Fibroblast of pulmonary artery (primary cell): ENCODE measurements around the gene PPP1R37.

ENCODE experiments used
- DNase-seq: peaks from one replicate; pipeline ENCODE4 v3.0.0-alpha.2; 2010; ENCODE audit warnings: low read depth
- H3K4me3 ChIP-seq: replicated peaks from 2 replicates; pipeline ENCODE4 v1.5.1; 2011; ENCODE audit warnings: low read depth, mild to moderate bottlenecking, control low read depth, low read length, moderate library complexity
- CTCF ChIP-seq: IDR thresholded peaks from 2 replicates; pipeline ENCODE4 v1.5.1; 2011; ENCODE audit warnings: mild to moderate bottlenecking, control low read depth, low read length, inconsistent platforms; ENCODE audit errors: missing control alignments

PPP1R37 gene

DNA sequence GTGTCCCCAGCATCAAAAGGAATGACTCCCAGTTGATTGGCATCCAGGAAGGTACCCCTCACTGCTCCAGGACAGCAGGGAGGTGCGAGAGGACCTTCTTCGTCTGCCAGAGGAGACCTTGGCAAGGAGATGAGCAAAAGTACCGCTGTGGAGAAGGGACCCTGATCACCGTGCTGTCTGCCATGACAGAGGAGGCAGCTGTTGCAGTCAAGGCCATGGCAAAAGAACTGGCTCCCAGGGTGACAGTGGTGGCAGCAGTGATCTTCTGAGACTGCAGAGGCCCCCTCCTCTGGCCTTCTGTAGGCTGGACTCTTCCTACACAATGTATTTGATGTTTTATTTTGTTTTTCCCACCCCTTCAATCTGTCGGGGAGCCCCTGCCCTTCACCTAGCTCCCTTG lies 35.8 kb downstream of the PPP1R37 start:
- no peak for DNase-seq
- no peak for TF ChIP-seq CTCF
- H3K4me3 ChIP-seq, result no peak overlapping the region

DNA sequence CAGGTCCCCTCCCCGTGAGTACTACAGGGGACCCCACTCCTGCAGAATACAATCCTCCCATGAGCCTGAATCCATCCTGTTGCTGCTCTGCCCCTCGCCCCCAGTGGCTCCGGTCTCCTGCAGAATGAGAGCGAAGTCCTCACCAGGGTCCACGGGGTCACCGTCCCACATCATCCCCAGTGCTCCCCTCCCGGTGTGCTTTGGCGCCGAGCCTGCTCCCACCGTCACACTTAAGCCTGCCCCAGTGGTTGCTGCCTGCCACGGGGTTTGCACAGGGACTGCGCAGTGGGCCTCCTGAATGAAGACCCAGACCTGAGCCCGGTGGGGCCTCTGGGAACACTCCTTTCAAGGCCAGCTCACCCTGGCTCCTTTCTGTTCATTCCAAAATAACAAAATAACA lies 37.3 kb downstream of the PPP1R37 start:
- no peak for DNase-seq

GRCh38 chr19:45130888-45131615 lies 38.1 kb downstream of the PPP1R37 start:
- TF ChIP-seq CTCF, result peak; percentile 13
- no peak overlapping the region for H3K4me3 ChIP-seq
- DNase-seq, result no peak

More for the DNA sequence above, 37.3 kb downstream of the PPP1R37 start:
- no peak overlapping the region for H3K4me3 ChIP-seq
- TF ChIP-seq CTCF, result no peak

- no peak for DNase-seq
- TF ChIP-seq CTCF, result no peak
- H3K4me3 ChIP-seq, result no peak overlapping the region
Measured at GRCh38 chr19:45133661-45134060, 40.7 kb downstream of the PPP1R37 start.

GRCh38 chr19:45135176-45135885 lies 42.4 kb downstream of the PPP1R37 start:
- DNase-seq, result no peak
- no peak for TF ChIP-seq CTCF

DNA sequence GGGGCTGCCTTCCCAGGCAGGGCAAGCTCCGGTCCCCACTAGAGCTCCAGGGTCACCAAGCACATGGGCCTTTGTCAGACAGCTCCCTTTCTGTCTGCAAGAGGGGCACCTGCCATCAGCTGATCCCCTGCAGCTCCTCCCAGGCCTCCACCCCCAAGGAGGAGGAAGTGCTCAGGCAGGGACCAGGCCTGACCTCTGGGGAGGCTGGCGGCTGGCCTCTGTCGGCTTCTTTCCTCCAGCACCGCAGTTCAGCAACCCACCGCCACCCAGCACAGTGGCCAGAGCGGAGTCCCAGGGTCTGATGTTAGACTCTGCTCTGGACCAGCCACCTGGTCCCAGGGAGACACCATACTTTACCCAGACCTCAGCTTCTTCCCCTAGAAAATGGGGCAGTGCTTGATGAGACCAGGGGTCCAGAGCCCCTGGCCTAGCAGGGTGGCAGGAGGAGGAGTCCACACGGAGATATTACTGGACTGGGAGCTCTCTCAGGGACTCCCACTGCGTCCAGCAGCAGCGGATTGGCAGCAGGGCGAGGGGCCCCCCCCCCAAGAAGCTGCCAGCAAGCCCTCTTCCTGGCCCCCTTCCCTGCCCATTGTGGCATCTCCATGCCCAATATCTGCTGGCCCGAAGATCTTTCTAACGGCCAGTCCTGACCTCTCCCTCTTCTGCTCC lies 43.7 kb downstream of the PPP1R37 start:
- no peak overlapping the region for H3K4me3 ChIP-seq
- no peak for DNase-seq
- no peak for TF ChIP-seq CTCF

More at GRCh38 chr19:45135176-45135885, 42.4 kb downstream of the PPP1R37 start:
- H3K4me3 ChIP-seq, result no peak overlapping the region
